ENCODE results near the gene DDX10.

- TF ChIP-seq ZNF589 (CRISPR knock-in tag; IDR thresholded peaks at IDR 0.05; ENCODE audit: low read depth) (no peak), CREBBP (IDR thresholded peaks at IDR 0.05; ENCODE audit: low read depth, low read length) (no peak), YY1 (IDR thresholded peaks at IDR 0.05; ENCODE audit: borderline replicate concordance in 1 of 3, control insufficient read depth in 1 of 3, extremely low read depth in 1 of 3, insufficient read depth in 3 of 3, insufficient read length in 1 of 3, insufficient replicate concordance in 2 of 3, low read depth in 1 of 3, low read length in 2 of 3) (no peak), REST (IDR thresholded peaks at IDR 0.05; ENCODE audit: borderline replicate concordance) (no peak), REST (CRISPR knock-in tag; IDR thresholded peaks at IDR 0.05; ENCODE audit: low read depth) (no peak), ZNF124 (CRISPR knock-in tag; IDR thresholded peaks at IDR 0.05) (no peak), FOXP4 (CRISPR knock-in tag; IDR thresholded peaks at IDR 0.05; ENCODE audit: borderline replicate concordance) (no peak), USF2 (CRISPR knock-in tag; IDR thresholded peaks at IDR 0.05) (no peak), SRF (CRISPR knock-in tag; IDR thresholded peaks at IDR 0.05) (no peak), POLR2AphosphoS5 (IDR thresholded peaks at IDR 0.05; ENCODE audit: control insufficient read depth, insufficient read depth, low read depth, low read length) (no peak), CTCF (IDR thresholded peaks at IDR 0.05 in 2 of 3, conservative IDR thresholded peaks at IDR 0.05 in 1 of 3; ENCODE audit: insufficient read depth in 2 of 3, low read depth in 1 of 3, low read length in 3 of 3) (no peak), ARNT (IDR thresholded peaks at IDR 0.05) (no peak), RHOXF2B (CRISPR knock-in tag; conservative IDR thresholded peaks at IDR 0.05) (no peak)
- TF ChIP-seq, protein P1, sequence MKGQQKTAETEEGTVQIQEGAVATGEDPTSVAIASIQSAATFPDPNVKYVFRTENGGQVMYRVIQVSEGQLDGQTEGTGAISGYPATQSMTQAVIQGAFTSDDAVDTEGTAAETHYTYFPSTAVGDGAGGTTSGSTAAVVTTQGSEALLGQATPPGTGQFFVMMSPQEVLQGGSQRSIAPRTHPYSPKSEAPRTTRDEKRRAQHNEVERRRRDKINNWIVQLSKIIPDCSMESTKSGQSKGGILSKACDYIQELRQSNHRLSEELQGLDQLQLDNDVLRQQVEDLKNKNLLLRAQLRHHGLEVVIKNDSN (CRISPR knock-in tag; IDR thresholded peaks at IDR 0.05): no peak
These were observed 181.1 kb downstream of the DDX10 start for GRCh38 chr11:108846009-108846408.
